Stimulated activated CD8-positive, alpha-beta memory T cell treated with anti-CD3 and anti-CD28 coated beads, Interleukin-15, amount 100 ng/mL, for 4 hours (primary cell): ENCODE data around the gene TTC13.
A peak's percentile ranks its signal among the peaks of the same experiment; 100 is the strongest.

Source experiments
- DNase-seq, 2 donors: peaks; one replicate each; pipeline ENCODE4 v3.0.0-alpha.2; 2020; ENCODE audit warnings: low read depth in 2 of 2

The TTC13 gene

GRCh38 chr1:230869500-230869899, 109.2 kb downstream of the TTC13 start:
- DNase-seq = no peak

GRCh38 chr1:230868736-230869385, 109.8 kb downstream of the TTC13 start:
- DNase-seq = no peak

GRCh38 chr1:230867903-230868735, 110.5 kb downstream of the TTC13 start, which contains the start of gene C1orf198:
Gene C1orf198 (minus strand): TSS chr1:230868521. CDS start chr1:230868512, 9 bp downstream.
- DNase-seq = peak; percentile 27 to 58

GRCh38 chr1:230867101-230867902, 111.4 kb downstream of the TTC13 start:
- no peak for DNase-seq

- no peak for DNase-seq
These were observed 112.2 kb downstream of the TTC13 start for GRCh38 chr1:230866171-230867070.

- DNase-seq = no peak
These were observed 113.4 kb downstream of the TTC13 start for GRCh38 chr1:230865062-230865817.

GRCh38 chr1:230864441-230864840, 114.2 kb downstream of the TTC13 start:
- DNase-seq = no peak

GRCh38 chr1:230863449-230863848, 115.2 kb downstream of the TTC13 start:
- DNase-seq = no peak

- no peak for DNase-seq
These were observed 116.6 kb downstream of the TTC13 start for GRCh38 chr1:230861970-230862595.

GRCh38 chr1:230861489-230861888, 117.2 kb downstream of the TTC13 start:
- no peak for DNase-seq

GRCh38 chr1:230860617-230861384, 117.9 kb downstream of the TTC13 start:
- DNase-seq = no peak

- no peak for DNase-seq
These were observed 119.5 kb downstream of the TTC13 start for GRCh38 chr1:230858918-230859729.

GRCh38 chr1:230858236-230858820, 120.3 kb downstream of the TTC13 start:
- no peak for DNase-seq

GRCh38 chr1:230857822-230858221, 120.8 kb downstream of the TTC13 start:
- DNase-seq = no peak

GRCh38 chr1:230857077-230857476, 121.6 kb downstream of the TTC13 start:
- DNase-seq = no peak
